Measurements from ENCODE around the gene HMGCR.
"Not testable (repeated sequence)": the region's sequence is repeated elsewhere in the genome, so short reads cannot be mapped to it uniquely, and the experiment has no call there.

Gene HMGCR

DNA sequence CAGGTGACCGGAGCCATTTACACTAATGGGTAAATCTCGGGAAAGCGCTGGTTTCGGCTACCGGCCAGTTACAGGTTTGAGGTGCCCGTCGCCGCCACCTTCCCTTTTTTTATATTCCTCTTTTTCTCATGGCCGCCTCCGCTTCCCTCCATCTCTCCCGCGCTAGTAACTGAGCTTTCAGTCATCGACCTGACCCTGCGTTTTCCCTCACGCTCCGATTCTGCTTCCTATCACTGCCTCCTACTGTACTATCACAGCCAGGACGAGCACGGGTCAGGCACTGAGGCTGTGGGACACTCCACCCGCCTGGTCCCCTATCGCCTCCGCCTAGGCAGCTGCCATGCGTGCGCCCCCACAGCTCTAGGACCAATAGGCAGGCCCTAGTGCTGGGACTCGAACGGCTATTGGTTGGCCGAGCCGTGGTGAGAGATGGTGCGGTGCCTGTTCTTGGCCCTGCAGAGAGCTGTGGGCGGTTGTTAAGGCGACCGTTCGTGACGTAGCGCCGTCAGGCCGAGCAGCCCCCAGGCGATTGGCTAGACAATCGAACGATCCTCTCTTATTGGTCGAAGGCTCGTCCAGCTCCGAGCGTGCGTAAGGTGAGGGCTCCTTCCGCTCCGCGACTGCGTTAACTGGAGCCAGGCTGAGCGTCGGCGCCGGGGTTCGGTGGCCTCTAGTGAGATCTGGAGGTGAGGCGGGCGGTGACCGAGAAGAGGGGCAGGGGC, at the start of gene HMGCR:
Gene HMGCR, plus strand, starts transcription at position 606 of the 722 bp plus-strand sequence. CDS start 5,386 bp downstream, outside the sequence.
- H3K9ac ChIP-seq (ENCODE audit: low read depth in 1 of 2, low read length in 2 of 2): peak within 1 kb of the TSS; percentile 82 to 92
- H3K4me1 ChIP-seq (ENCODE audit: control insufficient read depth in 1 of 2, insufficient read depth in 2 of 2, low read length in 2 of 2): peaks cover 27 to 37% of the 10 kb centered on the region in 2 donors
- peak within 1 kb of the TSS; percentile 76 to 84 for H3K4me3 ChIP-seq (ENCODE audit: low read depth in 1 of 2, low read length in 2 of 2)
- peak within 1 kb of the TSS; percentile 81 for H3K27ac ChIP-seq (ENCODE audit: low read depth, low read length)
- no peaks in the 10 kb centered on the region for H3K27me3 ChIP-seq (ENCODE audit: control insufficient read depth in 1 of 2, insufficient read depth in 2 of 2, low read length in 2 of 2)
- no peaks in the 10 kb centered on the region for H3K36me3 ChIP-seq (ENCODE audit: control insufficient read depth in 1 of 2, insufficient read depth in 2 of 2, low read length in 2 of 2)
- no peaks in the 10 kb centered on the region for H3K9me3 ChIP-seq (ENCODE audit: control insufficient read depth in 1 of 2, low read length in 2 of 2)

GRCh38 chr5:75291844-75292243, 45.2 kb upstream of the HMGCR start:
- not testable (repeated sequence) for H3K9me3 ChIP-seq (ENCODE audit: control insufficient read depth in 1 of 2, low read length in 2 of 2)

GRCh38 chr5:75300084-75300483, 36.9 kb upstream of the HMGCR start:
- no peaks in the 10 kb centered on the region for H3K4me1 ChIP-seq (ENCODE audit: control insufficient read depth in 1 of 2, insufficient read depth in 2 of 2, low read length in 2 of 2)
- no peak overlapping the region for H3K9ac ChIP-seq (ENCODE audit: low read depth in 1 of 2, low read length in 2 of 2)
- no peak overlapping the region for H3K27ac ChIP-seq (ENCODE audit: low read depth, low read length)
- H3K9me3 ChIP-seq (ENCODE audit: control insufficient read depth in 1 of 2, low read length in 2 of 2): no peaks in the 10 kb centered on the region
- no peak overlapping the region for H3K4me3 ChIP-seq (ENCODE audit: low read depth in 1 of 2, low read length in 2 of 2)
- no peaks in the 10 kb centered on the region for H3K36me3 ChIP-seq (ENCODE audit: control insufficient read depth in 1 of 2, insufficient read depth in 2 of 2, low read length in 2 of 2)
- H3K27me3 ChIP-seq (ENCODE audit: control insufficient read depth in 1 of 2, insufficient read depth in 2 of 2, low read length in 2 of 2): no peaks in the 10 kb centered on the region

More at GRCh38 chr5:75291844-75292243, 45.2 kb upstream of the HMGCR start:
- not testable (repeated sequence) for H3K27ac ChIP-seq (ENCODE audit: low read depth, low read length); H3K4me1 ChIP-seq (ENCODE audit: control insufficient read depth in 1 of 2, insufficient read depth in 2 of 2, low read length in 2 of 2); H3K36me3 ChIP-seq (ENCODE audit: control insufficient read depth in 1 of 2, insufficient read depth in 2 of 2, low read length in 2 of 2); H3K27me3 ChIP-seq (ENCODE audit: control insufficient read depth in 1 of 2, insufficient read depth in 2 of 2, low read length in 2 of 2); H3K9ac ChIP-seq (ENCODE audit: low read depth in 1 of 2, low read length in 2 of 2); H3K4me3 ChIP-seq (ENCODE audit: low read depth in 1 of 2, low read length in 2 of 2)

- H3K36me3 ChIP-seq (ENCODE audit: control insufficient read depth in 1 of 2, insufficient read depth in 2 of 2, low read length in 2 of 2): no peaks in the 10 kb centered on the region
- H3K27me3 ChIP-seq (ENCODE audit: control insufficient read depth in 1 of 2, insufficient read depth in 2 of 2, low read length in 2 of 2): no peaks in the 10 kb centered on the region
- no peaks in the 10 kb centered on the region for H3K9me3 ChIP-seq (ENCODE audit: control insufficient read depth in 1 of 2, low read length in 2 of 2)
- H3K4me1 ChIP-seq (ENCODE audit: control insufficient read depth in 1 of 2, insufficient read depth in 2 of 2, low read length in 2 of 2): no peaks in the 10 kb centered on the region
- no peak overlapping the region for H3K27ac ChIP-seq (ENCODE audit: low read depth, low read length)
- H3K4me3 ChIP-seq (ENCODE audit: low read depth in 1 of 2, low read length in 2 of 2): no peak overlapping the region
- H3K9ac ChIP-seq (ENCODE audit: low read depth in 1 of 2, low read length in 2 of 2): no peak overlapping the region
Measured at GRCh38 chr5:75303419-75303818, 33.6 kb upstream of the HMGCR start.

- H3K9ac ChIP-seq (ENCODE audit: low read depth in 1 of 2, low read length in 2 of 2); H3K36me3 ChIP-seq (ENCODE audit: control insufficient read depth in 1 of 2, insufficient read depth in 2 of 2, low read length in 2 of 2); H3K27ac ChIP-seq (ENCODE audit: low read depth, low read length); H3K27me3 ChIP-seq (ENCODE audit: control insufficient read depth in 1 of 2, insufficient read depth in 2 of 2, low read length in 2 of 2); H3K4me1 ChIP-seq (ENCODE audit: control insufficient read depth in 1 of 2, insufficient read depth in 2 of 2, low read length in 2 of 2); H3K9me3 ChIP-seq (ENCODE audit: control insufficient read depth in 1 of 2, low read length in 2 of 2); H3K4me3 ChIP-seq (ENCODE audit: low read depth in 1 of 2, low read length in 2 of 2): not testable (repeated sequence)
Measured at GRCh38 chr5:75304486-75304885, 32.5 kb upstream of the HMGCR start.

DNA sequence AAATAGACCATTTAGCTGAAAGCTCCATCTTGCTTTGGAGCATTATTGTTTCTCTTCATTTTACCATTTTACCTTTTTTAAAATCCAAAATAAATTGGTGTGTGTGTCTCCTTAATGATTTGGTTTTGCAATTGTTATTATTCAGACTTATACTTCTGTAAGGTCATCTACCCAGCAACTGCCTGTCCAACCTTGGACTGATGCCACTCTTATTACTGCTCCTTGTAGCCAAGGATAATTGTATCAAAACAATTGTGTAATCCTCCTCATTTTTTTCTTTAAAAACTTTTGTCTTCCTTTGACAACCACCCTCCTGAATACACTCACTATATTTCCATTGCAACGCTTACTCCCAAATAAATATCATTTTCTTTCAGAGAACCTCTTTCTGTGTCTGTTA, 30.3 kb upstream of the HMGCR start:
- no peaks in the 10 kb centered on the region for H3K27me3 ChIP-seq (ENCODE audit: control insufficient read depth in 1 of 2, insufficient read depth in 2 of 2, low read length in 2 of 2)
- H3K4me3 ChIP-seq (ENCODE audit: low read depth in 1 of 2, low read length in 2 of 2): no peak overlapping the region
- H3K4me1 ChIP-seq (ENCODE audit: control insufficient read depth in 1 of 2, insufficient read depth in 2 of 2, low read length in 2 of 2): no peaks in the 10 kb centered on the region
- no peak overlapping the region for H3K9ac ChIP-seq (ENCODE audit: low read depth in 1 of 2, low read length in 2 of 2)
- H3K27ac ChIP-seq (ENCODE audit: low read depth, low read length): no peak overlapping the region
- no peaks in the 10 kb centered on the region for H3K9me3 ChIP-seq (ENCODE audit: control insufficient read depth in 1 of 2, low read length in 2 of 2)
- no peaks in the 10 kb centered on the region for H3K36me3 ChIP-seq (ENCODE audit: control insufficient read depth in 1 of 2, insufficient read depth in 2 of 2, low read length in 2 of 2)

GRCh38 chr5:75310212-75310611, 26.8 kb upstream of the HMGCR start:
- H3K4me1 ChIP-seq (ENCODE audit: control insufficient read depth in 1 of 2, insufficient read depth in 2 of 2, low read length in 2 of 2): no peaks in the 10 kb centered on the region
- H3K4me3 ChIP-seq (ENCODE audit: low read depth in 1 of 2, low read length in 2 of 2): no peak overlapping the region
- H3K27ac ChIP-seq (ENCODE audit: low read depth, low read length): no peak overlapping the region
- no peaks in the 10 kb centered on the region for H3K36me3 ChIP-seq (ENCODE audit: control insufficient read depth in 1 of 2, insufficient read depth in 2 of 2, low read length in 2 of 2)
- H3K9me3 ChIP-seq (ENCODE audit: control insufficient read depth in 1 of 2, low read length in 2 of 2): no peaks in the 10 kb centered on the region
- no peaks in the 10 kb centered on the region for H3K27me3 ChIP-seq (ENCODE audit: control insufficient read depth in 1 of 2, insufficient read depth in 2 of 2, low read length in 2 of 2)
- no peak overlapping the region for H3K9ac ChIP-seq (ENCODE audit: low read depth in 1 of 2, low read length in 2 of 2)

DNA sequence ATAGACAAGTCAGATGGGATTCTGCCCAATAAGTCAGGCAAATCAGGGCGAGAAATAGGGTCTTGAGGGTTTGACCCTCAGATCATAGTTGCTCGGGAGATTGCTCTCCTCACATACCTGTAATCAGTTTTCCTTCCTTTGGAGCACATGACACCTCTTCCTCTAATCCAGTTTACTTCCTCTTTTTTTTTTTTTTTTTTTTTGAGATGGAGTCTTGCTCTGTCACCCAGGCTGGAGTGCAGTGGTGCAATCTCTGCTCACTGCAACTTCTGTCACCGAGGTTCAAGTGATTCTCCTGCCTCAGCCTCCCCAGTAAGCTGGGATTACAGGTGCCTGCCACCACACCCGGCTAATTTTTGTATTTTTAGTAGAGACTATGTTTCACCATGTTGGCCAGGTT, 17.9 kb upstream of the HMGCR start:
- not testable (repeated sequence) for H3K9ac ChIP-seq (ENCODE audit: low read depth in 1 of 2, low read length in 2 of 2); H3K36me3 ChIP-seq (ENCODE audit: control insufficient read depth in 1 of 2, insufficient read depth in 2 of 2, low read length in 2 of 2); H3K4me3 ChIP-seq (ENCODE audit: low read depth in 1 of 2, low read length in 2 of 2); H3K9me3 ChIP-seq (ENCODE audit: control insufficient read depth in 1 of 2, low read length in 2 of 2); H3K27me3 ChIP-seq (ENCODE audit: control insufficient read depth in 1 of 2, insufficient read depth in 2 of 2, low read length in 2 of 2); H3K4me1 ChIP-seq (ENCODE audit: control insufficient read depth in 1 of 2, insufficient read depth in 2 of 2, low read length in 2 of 2); H3K27ac ChIP-seq (ENCODE audit: low read depth, low read length)

DNA sequence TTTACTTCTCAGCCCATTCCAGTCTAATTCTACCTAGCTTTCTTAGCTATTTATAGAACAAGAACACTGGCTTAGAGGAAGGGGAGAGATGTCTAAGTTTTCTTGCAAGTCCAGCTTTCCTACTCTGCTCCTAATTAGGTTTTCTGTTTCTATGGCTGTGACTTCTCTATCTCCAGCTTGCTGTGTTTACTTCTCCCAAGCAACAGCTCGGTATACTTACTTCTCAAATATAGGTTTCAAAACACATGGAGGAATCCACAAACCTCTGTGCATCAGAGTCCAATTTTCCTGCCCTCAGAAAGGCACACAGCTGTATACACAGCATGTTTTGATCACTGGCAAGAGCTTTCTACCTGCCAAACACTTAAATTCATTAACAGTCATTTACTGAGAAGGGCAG, 17.4 kb upstream of the HMGCR start:
- Histone ChIP-seq H3K4me3 (ENCODE audit: low read depth in 1 of 2, low read length in 2 of 2) (no peak overlapping the region), H3K27ac (ENCODE audit: low read depth, low read length) (no peak overlapping the region), H3K4me1 (ENCODE audit: control insufficient read depth in 1 of 2, insufficient read depth in 2 of 2, low read length in 2 of 2) (peaks cover 0 to 1% of the 10 kb centered on the region in 2 donors), H3K9me3 (ENCODE audit: control insufficient read depth in 1 of 2, low read length in 2 of 2) (no peaks in the 10 kb centered on the region), H3K27me3 (ENCODE audit: control insufficient read depth in 1 of 2, insufficient read depth in 2 of 2, low read length in 2 of 2) (no peaks in the 10 kb centered on the region), H3K36me3 (ENCODE audit: control insufficient read depth in 1 of 2, insufficient read depth in 2 of 2, low read length in 2 of 2) (no peaks in the 10 kb centered on the region), H3K9ac (ENCODE audit: low read depth in 1 of 2, low read length in 2 of 2) (no peak overlapping the region)

- no peak overlapping the region for H3K9ac ChIP-seq (ENCODE audit: low read depth in 1 of 2, low read length in 2 of 2)
- no peaks in the 10 kb centered on the region for H3K9me3 ChIP-seq (ENCODE audit: control insufficient read depth in 1 of 2, low read length in 2 of 2)
- H3K4me3 ChIP-seq (ENCODE audit: low read depth in 1 of 2, low read length in 2 of 2): no peak overlapping the region
- no peak overlapping the region for H3K27ac ChIP-seq (ENCODE audit: low read depth, low read length)
- H3K4me1 ChIP-seq (ENCODE audit: control insufficient read depth in 1 of 2, insufficient read depth in 2 of 2, low read length in 2 of 2): peaks cover 0 to 8% of the 10 kb centered on the region in 2 donors
- H3K27me3 ChIP-seq (ENCODE audit: control insufficient read depth in 1 of 2, insufficient read depth in 2 of 2, low read length in 2 of 2): no peaks in the 10 kb centered on the region
- no peaks in the 10 kb centered on the region for H3K36me3 ChIP-seq (ENCODE audit: control insufficient read depth in 1 of 2, insufficient read depth in 2 of 2, low read length in 2 of 2)
Measured at GRCh38 chr5:75320371-75320770, 16.6 kb upstream of the HMGCR start.

All from duodenal mucosa (tissue), 2 donors.